Progenitor cell of endocrine pancreas (in vitro differentiated cells): ENCODE measurements around the gene SETDB2. TPM values are rescaled to one million over a fixed set of nuclear protein-coding genes. Genes with fewer than 3 reads are reported as not detected.
A peak's percentile ranks its signal among the peaks of the same experiment; 100 is the strongest.

Experiments used
- DNase-seq: peaks from one replicate; pipeline ENCODE4 v3.0.0; 2021; ENCODE audit warnings: low spot score; ENCODE audit not compliant: unreplicated experiment
- H3K27ac Mint-ChIP-seq: 2 replicates; pipeline ENCODE4 v1.8.0; 2021; ENCODE audit warnings: mild to moderate bottlenecking, moderate library complexity, mixed read lengths
- H3K27me3 Mint-ChIP-seq: 2 replicates; pipeline ENCODE4 v1.8.0; 2021; ENCODE audit warnings: mixed read lengths
- H3K36me3 Mint-ChIP-seq: 2 replicates; pipeline ENCODE4 v1.8.0; 2022; ENCODE audit warnings: mixed read lengths; ENCODE audit not compliant: insufficient read depth
- H3K4me1 Mint-ChIP-seq: 2 replicates; pipeline ENCODE4 v1.8.0; 2021; ENCODE audit warnings: low read depth, mixed read lengths
- H3K4me3 Mint-ChIP-seq: 2 replicates; pipeline ENCODE4 v1.8.0; 2021; ENCODE audit warnings: low read depth, mild to moderate bottlenecking, moderate library complexity, mixed read lengths
- H3K9me3 Mint-ChIP-seq: 2 replicates; pipeline ENCODE4 v1.8.0; 2021; ENCODE audit warnings: low read depth, mixed read lengths
- CTCF ChIP-seq: fragments of 200-600 bp; sonication (generic); IDR thresholded peaks from one replicate; pipeline ENCODE4 v1.5.0; 2021; ENCODE audit warnings: antibody characterized with exemption, mild to moderate bottlenecking; ENCODE audit not compliant: unreplicated experiment
- total RNA-seq: library from RNA; stranded (reverse); gene quantifications from 2 replicates; pipeline ENCODE4 v1.2.1, GENCODE V29; 2021

SETDB2 gene
- total RNA-seq, 1 donor from 2014 or later, result 11.5 TPM

DNA sequence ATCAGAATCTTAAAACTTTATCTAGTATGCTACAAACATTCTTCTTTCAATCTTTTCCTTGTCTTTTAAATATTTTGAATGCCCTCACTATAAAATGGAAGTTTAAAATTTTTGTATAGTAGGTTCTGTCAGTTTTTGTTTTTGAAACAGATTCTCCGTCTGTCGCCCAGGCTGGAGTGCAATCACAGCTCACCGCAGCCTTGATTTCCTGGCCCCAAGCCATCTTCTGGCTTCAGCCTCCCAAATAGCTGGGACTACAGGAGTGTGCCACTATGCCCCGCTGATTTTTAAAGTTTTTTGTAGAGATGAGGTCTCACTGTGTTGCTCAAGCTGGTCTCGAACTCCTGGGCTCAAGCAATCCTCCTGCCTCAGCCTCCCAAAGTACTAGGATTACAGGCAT lies 72.4 kb downstream of the SETDB2 start:
- Mint-ChIP-seq H3K4me1 (no peaks in the 10 kb centered on the region), H3K27ac (no peak overlapping the region), H3K36me3 (peaks cover 17% of the 10 kb centered on the region), H3K9me3 (no peaks in the 10 kb centered on the region), H3K4me3 (no peak overlapping the region), H3K27me3 (no peaks in the 10 kb centered on the region)
- DNase-seq, result no peak
- TF ChIP-seq CTCF, result no peak

DNA sequence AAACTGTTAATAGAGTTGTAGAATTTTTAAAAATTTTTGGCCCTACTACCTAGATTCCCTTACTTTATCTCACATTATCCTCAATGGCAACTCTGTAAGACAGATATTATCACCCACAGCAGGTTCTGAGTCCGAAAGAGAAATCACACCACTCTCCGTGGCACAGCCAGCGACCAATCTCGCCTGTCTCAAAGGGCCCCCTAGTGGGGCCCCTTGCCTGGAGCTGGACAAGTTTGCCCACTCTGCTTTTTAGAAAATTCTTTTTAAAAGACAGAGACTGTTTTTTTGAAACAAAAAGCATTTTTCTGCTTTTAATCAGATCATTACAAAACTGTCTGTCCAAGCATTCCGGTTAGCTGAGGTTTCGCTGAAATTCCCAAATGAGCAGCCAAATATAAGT lies 73.4 kb downstream of the SETDB2 start:
- no peak overlapping the region for H3K27ac Mint-ChIP-seq
- peak; percentile 50 for TF ChIP-seq CTCF
- no peak for DNase-seq
- H3K36me3 Mint-ChIP-seq, result peaks cover 16% of the 10 kb centered on the region
- no peaks in the 10 kb centered on the region for H3K27me3 Mint-ChIP-seq
- no peaks in the 10 kb centered on the region for H3K9me3 Mint-ChIP-seq
- no peaks in the 10 kb centered on the region for H3K4me1 Mint-ChIP-seq
- no peak overlapping the region for H3K4me3 Mint-ChIP-seq

GRCh38 chr13:49521224-49521623 lies 77.2 kb downstream of the SETDB2 start:
- no peak overlapping the region for H3K4me3 Mint-ChIP-seq
- no peaks in the 10 kb centered on the region for H3K27me3 Mint-ChIP-seq
- H3K4me1 Mint-ChIP-seq, result no peaks in the 10 kb centered on the region
- no peak for DNase-seq
- H3K9me3 Mint-ChIP-seq, result no peaks in the 10 kb centered on the region
- H3K27ac Mint-ChIP-seq, result no peak overlapping the region
- peaks cover 9% of the 10 kb centered on the region for H3K36me3 Mint-ChIP-seq
- TF ChIP-seq CTCF, result no peak

DNA sequence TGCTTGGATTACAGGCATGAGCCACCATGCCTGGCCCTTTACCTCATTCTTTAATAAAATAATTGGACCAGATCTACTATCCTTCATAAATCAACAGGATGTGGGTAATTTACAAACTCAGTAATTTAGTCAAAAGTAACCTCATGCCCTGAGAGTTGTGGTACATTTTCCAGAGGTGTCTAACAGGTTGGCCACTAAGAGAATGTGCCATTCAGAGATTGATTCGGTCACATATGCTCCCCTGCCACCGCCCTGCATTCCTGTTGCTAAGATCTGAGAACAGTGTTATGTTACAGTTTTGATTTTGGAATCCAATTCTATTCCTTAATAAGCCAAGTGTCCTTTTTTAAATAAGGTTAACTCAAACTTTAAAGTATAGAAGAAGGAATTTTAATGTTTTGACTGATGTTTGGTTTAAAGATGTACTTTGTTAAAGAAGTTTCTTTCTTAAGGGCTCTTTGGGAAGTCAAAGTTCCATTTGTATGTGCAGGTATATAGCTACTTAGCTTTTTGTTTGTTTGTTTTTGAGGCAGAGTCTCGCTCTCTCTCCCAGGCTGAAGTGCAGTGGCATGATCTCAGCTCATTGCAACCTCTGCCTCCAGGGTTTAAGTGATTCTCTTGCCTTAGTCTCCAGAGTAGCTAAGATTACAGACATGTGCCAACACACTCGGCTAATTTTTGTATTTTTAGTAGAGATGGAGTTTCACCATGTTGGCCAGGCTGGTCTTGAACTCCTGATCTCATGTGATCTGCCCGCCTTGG lies 80.8 kb downstream of the SETDB2 start:
- no peak for TF ChIP-seq CTCF
- Mint-ChIP-seq H3K27ac (peak overlapping the region; percentile 29), H3K4me1 (no peaks in the 10 kb centered on the region), H3K36me3 (peaks cover 6% of the 10 kb centered on the region), H3K4me3 (no peak overlapping the region), H3K27me3 (no peaks in the 10 kb centered on the region), H3K9me3 (no peaks in the 10 kb centered on the region)
- no peak for DNase-seq

DNA sequence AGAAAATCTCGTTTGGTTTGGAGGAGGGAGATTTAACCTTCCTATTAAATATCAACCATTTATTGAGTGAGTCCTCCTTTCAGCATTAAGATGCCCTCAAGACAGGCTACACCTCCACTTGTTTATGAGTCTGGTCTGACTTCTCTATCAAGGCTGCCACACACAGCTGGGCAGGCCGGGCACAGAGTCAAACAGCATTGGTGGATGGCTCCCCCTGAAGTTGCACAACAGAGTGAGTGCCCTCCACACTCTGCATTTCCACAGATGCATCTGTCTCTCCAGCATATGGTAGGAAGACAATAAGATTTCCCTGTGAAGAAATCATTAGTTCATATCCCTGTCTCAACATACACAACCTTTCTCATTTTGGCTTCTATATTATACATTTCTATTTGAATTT lies 83.0 kb downstream of the SETDB2 start:
- DNase-seq, result no peak
- Mint-ChIP-seq H3K4me1 (no peaks in the 10 kb centered on the region), H3K9me3 (no peaks in the 10 kb centered on the region), H3K4me3 (no peak overlapping the region), H3K27me3 (no peaks in the 10 kb centered on the region), H3K36me3 (peaks cover 10% of the 10 kb centered on the region), H3K27ac (no peak overlapping the region)
- TF ChIP-seq CTCF, result no peak
